Activated CD8-positive, alpha-beta memory T cell treated with anti-CD3 and anti-CD28 coated beads for 1 hour (primary cell): ENCODE measurements around the gene SDR9C7.
"Not testable (repeated sequence)": the region's sequence is repeated elsewhere in the genome, so short reads cannot be mapped to it uniquely, and the experiment has no call there.

Experiments
- DNase-seq, 2 donors: peaks; one replicate each; pipeline ENCODE4 v3.0.0-alpha.2; 2020; ENCODE audit warnings: low read depth in 1 of 2; ENCODE audit errors: extremely low read depth in 1 of 2

SDR9C7 gene

GRCh38 chr12:56879240-56880124, 54.7 kb downstream of the SDR9C7 start:
- DNase-seq = not testable (repeated sequence)

GRCh38 chr12:56878010-56878339, 56.2 kb downstream of the SDR9C7 start:
- no peak for DNase-seq

GRCh38 chr12:56877195-56878009, 56.8 kb downstream of the SDR9C7 start:
- DNase-seq = no peak

- no peak for DNase-seq
Measured at GRCh38 chr12:56874821-56875220, 59.4 kb downstream of the SDR9C7 start.

- no peak for DNase-seq
Measured at GRCh38 chr12:56873382-56873781, 60.8 kb downstream of the SDR9C7 start.
